H1 (cell line): ENCODE data around the gene MMAA. TPM values are rescaled to one million over a fixed set of nuclear protein-coding genes. Genes with fewer than 3 reads are reported as not detected.
"Not testable (repeated sequence)": the region's sequence is repeated elsewhere in the genome, so short reads cannot be mapped to it uniquely, and the experiment has no call there.

ENCODE experiments used
- CTCF ChIA-PET: fragments of 300-600 bp; sonication (Branson Sonifier 250); formaldehyde crosslinking; loops from one replicate; lab custom pipeline; 2021; ENCODE audit not compliant: partially characterized antibody; lab: Charles Lee
- POLR2A ChIA-PET: fragments of 300-600 bp; sonication (Branson Sonifier 250); formaldehyde crosslinking; loops from one replicate; lab custom pipeline; 2021; ENCODE audit warnings: inconsistent platforms; ENCODE audit not compliant: partially characterized antibody; lab: Charles Lee
- DNase-seq, 2 experiments: peaks; one replicate each; pipeline versions ENCODE4 v3.0.0 to v3.0.0-alpha.2; 2010 to 2022; ENCODE audit warnings: low spot score in 2 of 2, low read depth in 1 of 2, mixed read lengths in 1 of 2
- FAIRE-seq: peaks from 2 replicates; lab custom pipeline; 2011; peaks lifted over from hg19 to GRCh38; lab: Jason Lieb, UNC
- H2AFZ ChIP-seq: 2 replicates; pipeline ENCODE4 v1.8.1; 2012; ENCODE audit warnings: low read length, inconsistent platforms
- H2AK5ac ChIP-seq: 2 replicates; pipeline ENCODE4 v1.6.1; 2013; ENCODE audit warnings: low read depth, low read length
- H2BK120ac ChIP-seq: replicated peaks from 2 replicates; pipeline ENCODE3; 2013; ENCODE audit warnings: low read depth, low read length, inconsistent platforms
- H2BK12ac ChIP-seq: 2 replicates; pipeline ENCODE4 v1.6.1; 2013; ENCODE audit warnings: low read depth, low read length
- H2BK15ac ChIP-seq: 2 replicates; pipeline ENCODE4 v1.6.1; 2013; ENCODE audit warnings: low read length
- H2BK20ac ChIP-seq: 2 replicates; pipeline ENCODE4 v1.6.1; 2013; ENCODE audit warnings: low read length
- H2BK5ac ChIP-seq: 2 replicates; pipeline ENCODE4 v1.6.1; 2013; ENCODE audit warnings: low read depth, low read length
- H3K14ac ChIP-seq: 2 replicates; pipeline ENCODE4 v1.6.1; 2013; ENCODE audit warnings: inconsistent platforms; ENCODE audit not compliant: insufficient read length
- H3K18ac ChIP-seq: 2 replicates; pipeline ENCODE4 v1.6.1; 2013; ENCODE audit warnings: low read length; ENCODE audit errors: extremely low read depth
- H3K23ac ChIP-seq: 2 replicates; pipeline ENCODE4 v1.6.1; 2013; ENCODE audit warnings: inconsistent platforms; ENCODE audit not compliant: insufficient read length
- H3K23me2 ChIP-seq: 2 replicates; pipeline ENCODE4 v1.6.1; 2013; ENCODE audit warnings: low read depth, low read length
- H3K27ac ChIP-seq: 2 replicates; pipeline ENCODE4 v1.6.1; 2011; ENCODE audit warnings: low read depth, low read length, inconsistent platforms
- H3K27me3 ChIP-seq, 4 experiments: replicated peaks in 1 of 4; 1 replicate in 1 of 4; 2 replicates in 3 of 4; pipeline versions ENCODE4 v1.6.1 to v1.8.1; 2011 to 2013; ENCODE audit warnings: low read length in 3 of 4, mild to moderate bottlenecking in 3 of 4, inconsistent platforms in 2 of 4, mixed read lengths in 2 of 4, moderate library complexity in 1 of 4; ENCODE audit not compliant: control insufficient read depth in 3 of 4, insufficient read depth in 3 of 4; ENCODE audit errors: extremely low read depth in 1 of 4
- H3K36me3 ChIP-seq, 4 experiments: 2 replicates each; pipeline versions ENCODE4 v1.6.1 to v1.8.1; 2011 to 2013; ENCODE audit warnings: mild to moderate bottlenecking in 4 of 4, low read length in 3 of 4, moderate library complexity in 2 of 4, control low read depth in 1 of 4, inconsistent platforms in 1 of 4; ENCODE audit not compliant: insufficient read depth in 4 of 4, control insufficient read depth in 2 of 4
- H3K4ac ChIP-seq: replicated peaks from 2 replicates; pipeline ENCODE3; 2013; ENCODE audit warnings: low read length, low read depth, mixed read lengths, inconsistent platforms; ENCODE audit not compliant: insufficient read length
- H3K4me1 ChIP-seq, 4 experiments: replicated peaks in 1 of 4; 1 replicate in 1 of 4; 2 replicates in 3 of 4; pipeline versions ENCODE4 v1.6.1 to v1.8.1; 2011 to 2013; ENCODE audit warnings: low read length in 3 of 4, inconsistent platforms in 2 of 4, mixed read lengths in 1 of 4; ENCODE audit not compliant: insufficient read depth in 4 of 4, control insufficient read depth in 3 of 4
- H3K4me2 ChIP-seq, 2 experiments: 2 replicates each; pipeline versions ENCODE4 v1.6.1 to v1.8.1; 2011 to 2013; ENCODE audit warnings: low read depth in 2 of 2, low read length in 2 of 2, control low read depth in 1 of 2, inconsistent platforms in 1 of 2, mild to moderate bottlenecking in 1 of 2; ENCODE audit not compliant: insufficient read depth in 1 of 2
- H3K4me3 ChIP-seq, 4 experiments: fragments of 200-600, 300-600 bp in 1 of 4; sonication (generic), shearing (Covaris generic), sonication (Bioruptor Twin) in 1 of 4; 2 replicates each; pipeline versions ENCODE4 v1.5.1 to v1.8.1; 2011 to 2016; ENCODE audit warnings: low read length in 4 of 4, low read depth in 3 of 4, control low read depth in 2 of 4, inconsistent platforms in 2 of 4, mild to moderate bottlenecking in 2 of 4, mixed read lengths in 1 of 4, moderate library complexity in 1 of 4; ENCODE audit not compliant: insufficient read depth in 2 of 4; ENCODE audit errors: extremely low read depth in 1 of 4
- H3K56ac ChIP-seq: replicated peaks from 2 replicates; pipeline ENCODE3; 2013; ENCODE audit warnings: low read depth, mild to moderate bottlenecking, mixed read lengths, low read length, inconsistent platforms; ENCODE audit not compliant: insufficient read length
- H3K79me1 ChIP-seq: 2 replicates; pipeline ENCODE4 v1.6.1; 2013; ENCODE audit warnings: low read depth, low read length, control low read depth
- H3K79me2 ChIP-seq, 2 experiments: 2 replicates each; pipeline versions ENCODE4 v1.6.1 to v1.8.1; 2012 to 2013; ENCODE audit warnings: low read length in 2 of 2, mild to moderate bottlenecking in 2 of 2, inconsistent platforms in 1 of 2; ENCODE audit not compliant: insufficient read depth in 2 of 2, control insufficient read depth in 1 of 2
- H3K9ac ChIP-seq, 4 experiments: replicated peaks in 1 of 4; 1 replicate in 1 of 4; 2 replicates in 3 of 4; pipeline versions ENCODE4 v1.6.1 to v1.8.1; 2011 to 2013; ENCODE audit warnings: low read depth in 3 of 4, low read length in 3 of 4, control low read depth in 2 of 4, mild to moderate bottlenecking in 2 of 4, moderate library complexity in 2 of 4, inconsistent platforms in 1 of 4; ENCODE audit errors: extremely low read depth in 1 of 4
- H3K9me3 ChIP-seq, 2 experiments: 2 replicates each; pipeline versions ENCODE4 v1.6.1 to v1.8.1; 2012 to 2013; ENCODE audit warnings: mild to moderate bottlenecking in 2 of 2, moderate library complexity in 2 of 2, control low read depth in 1 of 2, inconsistent platforms in 1 of 2, low read depth in 1 of 2, low read length in 1 of 2, mixed read lengths in 1 of 2; ENCODE audit not compliant: insufficient read depth in 2 of 2
- H4K20me1 ChIP-seq, 2 experiments: replicated peaks in 1 of 2; 2 replicates each; pipeline versions ENCODE3 to v1.8.1; 2011 to 2013; ENCODE audit warnings: inconsistent platforms in 2 of 2, low read length in 2 of 2, mild to moderate bottlenecking in 1 of 2; ENCODE audit not compliant: insufficient read depth in 2 of 2, control insufficient read depth in 1 of 2
- H4K5ac ChIP-seq: 2 replicates; pipeline ENCODE4 v1.6.1; 2013; ENCODE audit warnings: low read length, low read depth, mixed read lengths, inconsistent platforms; ENCODE audit not compliant: insufficient read length
- H4K8ac ChIP-seq: 2 replicates; pipeline ENCODE4 v1.8.0; 2013; ENCODE audit warnings: mild to moderate bottlenecking, moderate library complexity, low read length, inconsistent platforms; ENCODE audit not compliant: insufficient read depth; ENCODE audit errors: extremely low read depth
- H4K91ac ChIP-seq: replicated peaks from 2 replicates; pipeline ENCODE3; 2013; ENCODE audit warnings: low read length, mixed read lengths, inconsistent platforms; ENCODE audit not compliant: insufficient read length
- RBBP5 ChIP-seq: IDR thresholded peaks from 2 replicates; pipeline ENCODE4 v1.7.1; 2012; ENCODE audit warnings: low read depth, mild to moderate bottlenecking, inconsistent platforms, low read length, moderate library complexity, borderline replicate concordance
- WGBS, 2 experiments: shearing (Covaris generic) in 1 of 2; methylation state at CpG; one replicate each; pipeline versions ENCODE4 v1.1.6 to v1.1.7; 2013 to 2015; ENCODE audit warnings: low lambda C conversion rate in 2 of 2, mixed read lengths in 2 of 2, inconsistent platforms in 1 of 2, low coverage in 1 of 2, missing lambda C conversion rate in 1 of 2; ENCODE audit not compliant: insufficient replicate concordance in 2 of 2, insufficient coverage in 1 of 2, insufficient read length in 1 of 2; ENCODE audit errors: extremely low coverage in 1 of 2, missing lambda C conversion rate in 1 of 2; 5-methylcytosine and 5-hydroxymethylcytosine counted together
- polyA plus RNA-seq, 7 experiments: library from polyadenylated mRNA; depleted of rRNA in 3 of 7; stranded (reverse) in 5 of 7; unstranded in 2 of 7; fragments of >200 nt in 5 of 7; fragments of 200-250 nt in 2 of 7; gene quantifications; 1 replicate in 5 of 7; 2 replicates in 1 of 7; 4 replicates in 1 of 7; pipeline versions ENCODE4 v1.2.1 to v1.2.3, GENCODE V29; 2011 to 2013; ENCODE audit warnings: missing spikeins in 2 of 7, mixed read lengths in 2 of 7
- total RNA-seq: library from RNA; stranded (reverse); fragmentation: NEBNext Ultra II Directional; extraction: Animal tissue kit (Norgen Biotek cat#: 25700); gene quantifications from 2 replicates; pipeline ENCODE4 v1.2.1, GENCODE V29; 2021

The MMAA gene
- total and polyA plus RNA-seq, 2 of the 8 experiments (the other 6 are each of a cell fraction or from before 2014, with no cell fraction given): 0.98 to 4.9 TPM

DNA sequence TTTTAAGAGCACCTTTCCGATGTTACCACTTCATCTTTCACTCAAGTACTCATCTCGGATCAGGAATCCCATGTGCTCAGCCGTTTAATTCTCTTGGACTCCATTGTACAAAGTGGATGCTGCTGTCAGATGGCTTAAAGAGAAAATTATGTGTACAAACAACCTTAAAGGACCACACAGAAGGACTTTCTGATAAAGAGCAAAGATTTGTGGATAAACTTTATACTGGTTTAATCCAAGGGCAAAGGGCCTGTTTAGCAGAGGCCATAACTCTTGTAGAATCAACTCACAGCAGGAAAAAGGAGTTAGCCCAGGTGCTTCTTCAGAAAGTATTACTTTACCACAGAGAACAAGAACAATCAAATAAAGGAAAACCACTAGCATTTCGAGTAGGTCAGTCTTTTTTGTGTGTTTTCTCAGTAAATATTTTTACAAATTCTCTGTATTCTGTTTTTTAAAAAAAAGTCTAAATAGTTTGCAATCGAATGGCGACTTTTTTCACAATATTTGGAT lies 20.1 kb downstream of the MMAA start (continued):
- no peak for TF ChIP-seq RBBP5

DNA sequence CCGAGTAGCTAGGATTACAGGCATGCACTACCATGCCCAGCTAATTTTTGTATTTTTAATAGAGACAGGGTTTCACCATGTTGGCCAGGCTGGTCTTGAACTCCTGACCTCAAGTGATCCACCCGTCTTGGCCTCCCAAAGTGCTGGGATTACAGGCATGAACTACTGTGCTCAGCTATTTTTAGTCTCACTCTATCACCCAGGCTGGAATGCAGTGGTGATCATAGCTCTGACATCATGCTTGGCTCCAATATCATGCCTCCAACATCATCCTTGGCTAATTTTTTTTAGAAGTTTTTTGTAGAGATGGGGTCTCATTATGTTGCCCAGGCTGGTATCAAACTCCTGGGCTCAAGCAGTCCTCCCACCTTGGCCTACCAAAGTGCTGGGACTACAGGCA lies 21.1 kb downstream of the MMAA start:
- H4K8ac ChIP-seq, H4K20me1 ChIP-seq, H3K14ac ChIP-seq, H4K5ac ChIP-seq, H3K4me3 ChIP-seq, FAIRE-seq, H2AFZ ChIP-seq, H3K4me1 ChIP-seq, POLR2A ChIA-PET, H2BK120ac ChIP-seq, H3K9ac ChIP-seq, H4K91ac ChIP-seq, H3K27me3 ChIP-seq, H2BK12ac ChIP-seq, H3K18ac ChIP-seq, H3K23me2 ChIP-seq, H3K9me3 ChIP-seq, H3K4me2 ChIP-seq, H3K79me2 ChIP-seq, H3K56ac ChIP-seq, H2AK5ac ChIP-seq, H3K4ac ChIP-seq, H3K36me3 ChIP-seq, H3K79me1 ChIP-seq, H2BK20ac ChIP-seq, H2BK5ac ChIP-seq, H3K27ac ChIP-seq, DNase-seq, H2BK15ac ChIP-seq, H3K23ac ChIP-seq: not testable (repeated sequence)
- CTCF ChIA-PET: interaction anchor here (0.8 to 1.0 kb wide), 2 partner anchors 18 to 51 kb away, joined by 3 to 5 read pairs; no protein-coding TSS in a partner anchor
- 92% methylated on average over 2 of the region's 2 CpGs; no CpG with 5 or more reads in 1 of the 2 experiments for WGBS, 2 experiments
